ENCODE measurements around the gene CLIC5.
A peak's percentile ranks its signal among the peaks of the same experiment; 100 is the strongest.

CLIC5 gene

GRCh38 chr6:46056906-46057529 is 41.4 kb upstream of the CLIC5 start:
- H3K4me3 ChIP-seq (ENCODE audit: low read depth, low read length), result no peak overlapping the region
- peak; percentile 13 for DNase-seq (ENCODE audit: low read depth)
- TF ChIP-seq CTCF (conservative IDR thresholded peaks at IDR 0.05; ENCODE audit: low read depth, low read length), result no peak

GRCh38 chr6:46054516-46054915 is 38.9 kb upstream of the CLIC5 start:
- no peak overlapping the region for H3K4me3 ChIP-seq (ENCODE audit: low read depth, low read length)
- TF ChIP-seq CTCF (conservative IDR thresholded peaks at IDR 0.05; ENCODE audit: low read depth, low read length), result no peak
- no peak for DNase-seq (ENCODE audit: low read depth)

- DNase-seq (ENCODE audit: low read depth), result peak; percentile 61
- no peak for TF ChIP-seq CTCF (conservative IDR thresholded peaks at IDR 0.05; ENCODE audit: low read depth, low read length)
- no peak overlapping the region for H3K4me3 ChIP-seq (ENCODE audit: low read depth, low read length)
These were observed 37.6 kb upstream of the CLIC5 start for GRCh38 chr6:46053039-46053933.

- DNase-seq (ENCODE audit: low read depth), result peak; percentile 14
- H3K4me3 ChIP-seq (ENCODE audit: low read depth, low read length), result no peak overlapping the region
- TF ChIP-seq CTCF (conservative IDR thresholded peaks at IDR 0.05; ENCODE audit: low read depth, low read length), result no peak
These were observed 36.8 kb upstream of the CLIC5 start for GRCh38 chr6:46052479-46052878.

- peak; percentile 71 for DNase-seq (ENCODE audit: low read depth)
- TF ChIP-seq CTCF (conservative IDR thresholded peaks at IDR 0.05; ENCODE audit: low read depth, low read length), result no peak
- H3K4me3 ChIP-seq (ENCODE audit: low read depth, low read length), result no peak overlapping the region
These were observed 36.3 kb upstream of the CLIC5 start for GRCh38 chr6:46051962-46052361.

- DNase-seq (ENCODE audit: low read depth), result no peak
- no peak overlapping the region for H3K4me3 ChIP-seq (ENCODE audit: low read depth, low read length)
- TF ChIP-seq CTCF (conservative IDR thresholded peaks at IDR 0.05; ENCODE audit: low read depth, low read length), result no peak
These were observed 35.3 kb upstream of the CLIC5 start for GRCh38 chr6:46050845-46051405.

Measured in choroid plexus epithelial cell (primary cell).